RWPE1 (cell line): Measurements from ENCODE around the gene C1orf198.
A peak's percentile ranks its signal among the peaks of the same experiment; 100 is the strongest.

Source experiments
- CTCF ChIA-PET: fragments of 350-600 bp; sonication (Branson Sonifier 250); formaldehyde crosslinking; extraction: SDS; loops from one replicate; lab custom pipeline; 2021; lab: Yijun Ruan, JAX
- POLR2A ChIA-PET: fragments of 400-600 bp; formaldehyde crosslinking; extraction: SDS; loops from one replicate; lab custom pipeline; 2020; ENCODE audit warnings: antibody characterized with exemption; ENCODE audit not compliant: low non-redundant PET; lab: Yijun Ruan, JAX
- DNase-seq: peaks from one replicate; pipeline ENCODE4 v3.0.0; 2012; ENCODE audit warnings: low spot score
- H3K27ac ChIP-seq: fragments of 450-650 bp; 2 replicates; pipeline ENCODE4 v1.5.1; 2017
- TF ChIP-seq, protein P1 (sequence below): fragments of 450-650 bp; conservative IDR thresholded peaks from 2 replicates; pipeline ENCODE4 v1.5.1; 2017; ENCODE audit warnings: low read depth, mild to moderate bottlenecking

C1orf198 gene

GRCh38 chr1:230866171-230867070 is 1.9 kb downstream of the C1orf198 start:
- no peak for DNase-seq
- no peak overlapping the region for H3K27ac ChIP-seq
- ChIA-PET CTCF (interaction anchor here (1.2 kb wide), 1 partner anchor 68 kb away, joined by 7 read pairs; no protein-coding TSS in a partner anchor), POLR2A (interaction anchor here (0.6 kb wide), 1 partner anchor 63 kb away, joined by 4 read pairs; no protein-coding TSS in a partner anchor)
- TF ChIP-seq, protein P1, sequence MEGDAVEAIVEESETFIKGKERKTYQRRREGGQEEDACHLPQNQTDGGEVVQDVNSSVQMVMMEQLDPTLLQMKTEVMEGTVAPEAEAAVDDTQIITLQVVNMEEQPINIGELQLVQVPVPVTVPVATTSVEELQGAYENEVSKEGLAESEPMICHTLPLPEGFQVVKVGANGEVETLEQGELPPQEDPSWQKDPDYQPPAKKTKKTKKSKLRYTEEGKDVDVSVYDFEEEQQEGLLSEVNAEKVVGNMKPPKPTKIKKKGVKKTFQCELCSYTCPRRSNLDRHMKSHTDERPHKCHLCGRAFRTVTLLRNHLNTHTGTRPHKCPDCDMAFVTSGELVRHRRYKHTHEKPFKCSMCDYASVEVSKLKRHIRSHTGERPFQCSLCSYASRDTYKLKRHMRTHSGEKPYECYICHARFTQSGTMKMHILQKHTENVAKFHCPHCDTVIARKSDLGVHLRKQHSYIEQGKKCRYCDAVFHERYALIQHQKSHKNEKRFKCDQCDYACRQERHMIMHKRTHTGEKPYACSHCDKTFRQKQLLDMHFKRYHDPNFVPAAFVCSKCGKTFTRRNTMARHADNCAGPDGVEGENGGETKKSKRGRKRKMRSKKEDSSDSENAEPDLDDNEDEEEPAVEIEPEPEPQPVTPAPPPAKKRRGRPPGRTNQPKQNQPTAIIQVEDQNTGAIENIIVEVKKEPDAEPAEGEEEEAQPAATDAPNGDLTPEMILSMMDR, result no peak

DNA sequence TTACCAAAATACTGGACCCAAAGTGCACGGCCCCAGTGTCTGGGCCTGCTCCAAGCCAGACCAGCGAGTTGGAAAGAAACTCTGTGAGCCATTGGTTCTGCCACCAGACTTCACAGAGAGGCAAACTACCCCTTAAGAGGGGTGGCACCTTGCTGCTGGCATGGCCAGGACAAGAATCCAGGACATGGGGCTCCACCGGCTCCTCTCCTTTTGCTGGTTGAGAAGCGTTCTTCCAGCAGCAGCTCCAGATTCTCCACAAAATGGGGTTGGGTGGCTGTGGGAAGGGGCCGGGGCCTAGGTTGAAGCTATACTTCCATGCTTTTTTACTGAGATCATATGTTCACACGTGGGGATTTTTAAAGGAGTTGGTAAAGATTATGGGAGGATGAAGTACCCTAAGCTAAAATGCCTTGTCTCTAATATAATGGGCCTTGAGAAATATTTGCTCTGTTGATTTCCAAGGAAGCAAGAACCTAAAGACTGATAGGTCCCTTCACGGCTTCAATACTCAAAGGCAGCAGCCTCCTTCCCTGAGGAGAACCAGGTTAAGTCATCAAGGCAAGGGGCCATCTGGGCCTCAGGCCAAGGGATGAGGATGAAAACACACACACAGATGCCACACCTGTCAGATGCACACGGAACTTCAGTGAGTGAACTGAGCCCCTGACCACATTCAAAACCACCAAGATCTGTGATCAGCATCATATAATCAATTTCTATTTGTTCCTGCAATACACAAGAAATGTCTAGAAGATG is 3.1 kb downstream of the C1orf198 start:
- DNase-seq, result no peak
- ChIA-PET CTCF (interaction anchor here (0.6 kb wide), 1 partner anchor 30 kb away, joined by 5 read pairs; no protein-coding TSS in a partner anchor), POLR2A (no interaction called here)
- no peak overlapping the region for H3K27ac ChIP-seq
- TF ChIP-seq, protein P1, result no peak

DNA sequence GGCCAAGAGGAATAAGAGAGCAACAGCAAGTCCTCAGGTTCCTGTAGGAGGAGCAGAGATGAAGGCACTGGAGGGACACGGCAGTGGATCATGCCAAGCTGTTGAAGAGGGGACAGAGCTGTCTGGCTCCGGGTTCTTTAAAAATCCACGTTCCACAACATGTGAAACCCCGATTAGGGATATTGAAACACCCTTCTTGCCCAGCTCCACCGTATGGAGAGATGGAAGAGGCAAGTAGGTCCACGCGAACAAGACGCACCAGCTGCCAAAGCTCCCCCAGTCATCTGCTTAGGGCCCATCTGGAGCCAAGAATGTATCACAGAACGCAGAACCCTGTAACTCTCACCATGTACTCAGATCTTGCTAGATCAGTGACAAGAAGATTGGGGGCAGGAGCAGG is 3.9 kb downstream of the C1orf198 start:
- no peak for DNase-seq
- POLR2A ChIA-PET, result no interaction called here
- CTCF ChIA-PET, result no interaction called here
- no peak overlapping the region for H3K27ac ChIP-seq
- TF ChIP-seq, protein P1, result no peak

GRCh38 chr1:230863449-230863848 is 4.9 kb downstream of the C1orf198 start:
- POLR2A ChIA-PET, result no interaction called here
- CTCF ChIA-PET, result no interaction called here
- peak; percentile 11 for DNase-seq
- H3K27ac ChIP-seq, result no peak overlapping the region
- TF ChIP-seq, protein P1, result no peak

- no peak overlapping the region for H3K27ac ChIP-seq
- ChIA-PET CTCF (no interaction called here), POLR2A (no interaction called here)
- DNase-seq, result no peak
- TF ChIP-seq, protein P1, result no peak
Observed at GRCh38 chr1:230861970-230862595, 6.2 kb downstream of the C1orf198 start.

- H3K27ac ChIP-seq, result no peak overlapping the region
- TF ChIP-seq, protein P1, result no peak
- ChIA-PET CTCF (no interaction called here), POLR2A (no interaction called here)
- DNase-seq, result no peak
Observed at GRCh38 chr1:230861489-230861888, 6.8 kb downstream of the C1orf198 start.
